Fibroblast of gingiva (primary cell): Measurements from ENCODE around the gene TYW1.
A peak's percentile ranks its signal among the peaks of the same experiment; 100 is the strongest.
"Not testable (repeated sequence)": the region's sequence is repeated elsewhere in the genome, so short reads cannot be mapped to it uniquely, and the experiment has no call there.

Experiments used
- DNase-seq: peaks from one replicate; pipeline ENCODE4 v3.0.0-alpha.2; 2011; ENCODE audit warnings: low read depth

The TYW1 gene

GRCh38 chr7:66994691-66995049 is 2.0 kb upstream of the TYW1 start:
- peak; percentile 94 for DNase-seq

DNA sequence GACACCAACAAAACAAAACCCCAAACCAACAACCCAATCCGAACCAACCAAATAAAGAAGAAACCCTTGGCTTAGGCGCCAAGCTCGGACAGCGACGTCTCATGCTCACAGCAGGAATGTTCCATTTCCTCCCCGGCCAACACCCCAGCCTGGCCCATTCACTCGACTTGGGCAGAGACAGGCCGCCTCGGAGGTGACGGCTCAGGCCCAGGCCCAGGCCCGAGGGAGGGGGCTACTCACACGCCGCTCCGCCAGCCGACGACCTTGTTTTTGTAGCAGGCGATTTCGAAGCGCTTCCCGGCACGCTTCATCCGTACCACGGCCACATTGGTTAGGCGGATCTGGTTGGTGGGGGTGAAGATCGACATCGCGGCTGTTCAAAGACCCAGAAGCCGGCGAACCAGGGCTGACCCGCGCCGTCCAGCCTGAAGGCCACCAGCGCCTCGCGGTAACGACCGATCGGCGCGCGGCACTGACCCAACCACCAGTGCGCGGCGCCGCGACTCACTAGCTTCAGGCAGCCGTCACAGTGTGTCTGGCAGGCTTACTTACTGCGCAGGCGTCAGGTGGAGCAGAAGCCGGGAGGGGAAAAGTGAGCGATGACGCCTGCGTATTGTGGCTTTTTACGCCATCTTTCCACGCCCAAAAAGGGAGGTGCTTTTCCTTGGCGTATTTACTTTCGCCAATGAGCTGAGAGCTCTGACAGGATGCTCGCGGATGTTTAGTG is 1.4 kb upstream of the TYW1 start, which contains the start of gene SBDS:
Gene SBDS (minus strand): TSS at position 537 of the 727 bp plus-strand sequence. CDS start 169 bp downstream, at position 368.
- DNase-seq: peak; percentile 99

DNA sequence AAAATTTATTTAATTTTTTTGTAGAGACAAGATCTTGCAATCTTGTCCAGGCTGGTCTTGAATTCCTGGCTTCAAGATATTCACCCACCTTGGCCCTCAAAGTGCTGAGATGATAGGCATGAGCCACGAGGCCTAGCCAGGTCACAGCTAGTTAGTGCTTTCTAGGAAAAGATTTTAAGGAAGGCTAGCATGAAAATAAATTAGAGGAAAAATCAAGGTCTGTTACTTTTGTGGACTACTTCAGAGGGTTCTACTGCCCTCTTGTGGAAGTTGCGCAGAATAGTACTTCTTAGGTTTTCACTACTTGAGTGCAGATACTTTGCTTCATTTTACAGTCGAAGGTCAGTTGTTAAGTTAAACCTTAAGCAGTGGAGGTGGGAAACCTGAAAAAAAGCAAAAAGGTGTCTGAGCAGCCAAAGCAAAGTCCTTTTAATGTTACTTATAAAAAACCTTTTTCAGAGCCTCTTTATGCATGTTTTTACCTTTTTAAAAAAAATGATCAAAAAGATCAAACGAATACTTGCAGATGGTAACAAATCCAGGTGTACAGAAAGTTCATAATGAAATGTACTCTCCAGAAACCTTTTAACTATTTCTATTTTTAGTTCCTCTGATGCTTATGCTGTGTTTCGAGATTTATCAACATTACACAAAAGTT is 4.1 kb downstream of the TYW1 start:
- peak; percentile 19 for DNase-seq

DNA sequence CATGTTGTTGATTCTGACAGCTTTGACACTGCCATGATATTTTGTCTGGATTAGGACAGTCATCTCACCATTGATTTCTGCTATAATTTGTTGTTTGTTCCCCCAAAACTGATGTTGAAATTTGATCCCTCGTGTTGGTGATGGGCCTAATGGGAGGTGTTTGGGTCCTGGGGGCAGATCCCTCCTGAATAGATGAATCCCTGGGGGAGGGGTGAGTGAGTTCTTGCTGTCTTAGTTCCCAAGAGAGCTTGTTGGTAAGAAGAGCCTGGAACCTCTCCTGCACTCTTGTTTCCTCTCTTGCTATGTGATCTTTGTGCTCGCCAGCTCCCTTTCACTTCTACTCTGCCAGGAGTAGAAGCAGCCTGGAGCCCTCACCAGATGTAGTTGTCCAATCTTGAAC is 7.5 kb downstream of the TYW1 start:
- not testable (repeated sequence) for DNase-seq

- DNase-seq: no peak
Observed at GRCh38 chr7:67006965-67007364, 10.3 kb downstream of the TYW1 start.

- no peak for DNase-seq
Observed at GRCh38 chr7:67008260-67008659, 11.6 kb downstream of the TYW1 start.

GRCh38 chr7:67009677-67010076 is 13.0 kb downstream of the TYW1 start:
- not testable (repeated sequence) for DNase-seq

DNA sequence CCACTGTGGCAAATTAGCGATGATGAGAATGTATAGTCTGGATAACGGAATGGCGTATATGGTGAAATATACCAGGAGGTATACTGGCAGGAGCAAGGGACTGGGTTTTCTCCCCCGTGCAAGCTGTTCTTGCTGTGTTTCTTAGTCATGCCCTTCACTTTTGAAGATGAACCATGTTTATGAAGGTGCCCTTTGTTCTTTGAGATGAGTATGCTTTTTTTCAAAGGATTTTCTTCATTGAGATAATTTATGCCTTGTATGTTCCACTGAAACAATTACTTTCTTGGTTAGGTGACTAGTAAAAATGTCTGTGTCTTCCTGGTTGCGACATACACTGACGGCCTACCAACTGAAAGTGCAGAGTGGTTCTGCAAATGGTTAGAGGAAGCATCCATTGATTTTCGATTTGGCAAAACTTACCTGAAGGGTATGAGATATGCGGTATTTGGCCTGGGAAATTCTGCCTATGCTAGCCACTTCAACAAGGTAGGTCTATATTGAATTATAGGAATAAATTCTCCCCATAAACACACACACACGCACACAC is 17.5 kb downstream of the TYW1 start:
- not testable (repeated sequence) for DNase-seq

DNA sequence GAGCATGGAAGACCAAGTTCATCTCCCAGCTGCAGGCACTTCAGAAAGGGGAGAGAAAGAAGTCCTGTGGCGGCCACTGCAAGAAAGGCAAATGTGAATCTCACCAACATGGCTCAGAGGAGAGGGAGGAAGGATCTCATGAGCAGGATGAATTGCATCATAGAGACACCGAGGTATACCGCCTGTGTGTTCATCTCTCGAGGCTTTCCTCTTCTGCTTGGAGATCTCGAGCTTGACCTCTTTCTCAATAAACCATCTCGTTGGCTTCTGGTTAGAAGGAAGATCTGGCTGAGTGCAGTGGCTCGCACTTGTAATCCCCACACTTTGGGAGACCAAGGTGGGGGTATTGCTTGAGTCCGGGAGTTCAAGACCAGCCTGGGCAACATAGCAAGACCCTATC is 21.3 kb downstream of the TYW1 start:
- not testable (repeated sequence) for DNase-seq

DNA sequence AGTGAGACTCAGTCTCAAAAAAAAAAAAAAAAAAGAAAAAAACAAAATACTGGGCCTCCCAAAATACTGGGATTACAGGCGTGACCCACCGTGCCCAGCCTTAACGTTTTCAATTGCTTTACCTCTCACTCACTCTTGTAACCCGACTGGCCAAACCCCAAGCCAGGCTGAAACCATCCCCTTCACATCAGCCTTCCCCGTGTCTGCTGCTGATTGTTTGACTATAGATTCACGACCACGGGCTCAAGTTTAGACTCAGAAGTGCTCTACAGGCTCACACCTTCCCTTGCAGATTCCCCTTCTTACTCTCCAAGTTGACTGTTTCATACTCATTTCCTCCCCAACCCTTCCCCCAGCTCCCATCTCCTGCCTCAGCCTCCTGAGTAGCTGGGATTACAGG is 22.3 kb downstream of the TYW1 start:
- no peak for DNase-seq

DNA sequence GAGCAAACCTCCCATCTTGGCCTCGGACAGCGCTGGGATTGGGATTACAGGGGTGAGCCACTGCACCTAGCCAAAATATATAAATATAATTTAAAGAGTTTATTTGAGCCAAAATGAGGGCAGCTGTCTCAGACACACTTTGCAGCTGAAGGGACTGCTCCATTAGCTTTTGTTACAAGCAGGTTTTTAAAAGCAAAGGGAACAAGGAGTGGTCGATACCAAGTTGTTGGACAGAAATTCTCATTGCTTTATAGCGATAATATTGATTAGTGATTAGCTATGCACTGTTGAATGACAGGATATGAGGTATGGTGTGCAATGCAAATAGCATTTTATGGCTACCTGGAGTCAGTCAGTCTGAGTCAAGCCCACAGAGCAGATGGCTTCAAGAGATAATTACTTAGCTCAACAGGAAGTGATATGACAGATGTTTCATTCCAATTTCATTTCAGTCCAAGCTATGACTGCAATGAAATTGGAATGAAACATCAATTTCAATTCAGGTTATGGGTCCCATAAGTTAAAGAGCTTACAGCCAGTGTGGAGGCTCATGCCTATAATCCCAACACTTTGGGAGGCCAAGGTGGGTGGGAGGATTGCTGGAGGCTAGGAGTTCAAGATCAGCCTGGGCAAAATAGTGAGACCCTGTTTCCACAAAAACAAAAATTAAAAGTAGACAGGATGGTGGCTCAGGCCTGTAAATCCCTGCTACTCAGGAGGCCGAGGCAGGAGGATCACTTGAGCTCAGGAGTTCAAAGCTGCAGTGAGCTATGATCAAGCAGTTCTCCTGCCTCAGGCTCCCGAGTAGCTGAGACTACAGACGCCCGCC is 23.1 kb downstream of the TYW1 start:
- no peak for DNase-seq

GRCh38 chr7:67021260-67021659 is 24.6 kb downstream of the TYW1 start:
- DNase-seq: no peak

DNA sequence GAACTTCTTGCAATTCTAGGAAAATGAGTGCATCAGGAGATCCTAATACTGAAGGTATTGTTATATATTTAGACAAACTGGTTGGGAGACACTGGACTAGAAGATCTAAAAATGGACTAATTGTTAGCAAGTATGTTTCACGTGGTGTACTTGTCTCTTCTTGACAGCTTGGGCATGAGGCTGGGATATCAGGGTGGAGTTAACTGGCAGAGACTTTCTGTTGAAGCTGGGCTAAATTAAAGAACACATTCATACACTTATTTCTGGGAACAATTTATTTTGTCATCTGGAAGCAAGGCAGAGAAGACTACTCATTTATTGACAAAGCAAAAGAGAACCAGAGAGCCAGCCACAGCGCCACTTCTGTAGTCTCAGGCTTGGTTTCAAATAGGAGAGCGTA is 25.9 kb downstream of the TYW1 start:
- peak; percentile 11 for DNase-seq

DNA sequence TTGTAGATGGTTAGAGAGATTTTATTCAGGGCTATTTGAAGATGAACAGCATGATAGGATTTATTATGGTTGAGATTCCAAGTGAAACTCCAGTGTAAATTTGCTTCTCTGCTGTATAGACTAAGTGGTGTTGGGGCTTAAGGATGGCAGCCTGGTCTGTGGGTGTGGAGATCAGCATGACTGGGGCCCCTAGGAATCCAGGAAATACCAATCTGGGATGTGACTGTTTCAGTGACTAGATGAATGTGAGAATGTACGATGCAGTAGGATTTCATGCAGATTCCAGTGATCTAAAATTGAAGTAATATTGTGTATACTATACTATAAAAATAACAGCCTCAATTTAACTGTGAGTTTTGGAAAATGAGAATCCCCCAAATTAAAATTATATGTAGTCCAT is 28.8 kb downstream of the TYW1 start:
- peak; percentile 26 for DNase-seq

DNA sequence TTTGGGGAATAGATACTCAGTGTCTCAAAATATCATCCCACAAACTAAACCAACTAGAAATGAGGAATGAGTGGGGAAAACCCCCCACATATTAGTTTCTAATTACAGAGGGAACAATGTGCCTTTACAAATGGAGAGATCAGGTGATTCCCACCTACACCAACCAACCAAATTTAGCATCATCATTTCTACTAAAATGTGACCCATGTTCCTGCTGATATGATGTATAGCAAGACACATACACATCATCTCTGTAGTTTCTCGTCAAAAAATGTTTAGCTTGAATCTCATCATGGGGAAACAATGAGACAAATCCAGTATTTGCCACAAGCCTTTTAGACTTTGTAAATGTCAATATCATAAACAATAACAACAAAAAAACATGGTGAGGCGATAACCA is 35.1 kb downstream of the TYW1 start:
- not testable (repeated sequence) for DNase-seq

- no peak for DNase-seq
Observed at GRCh38 chr7:67033251-67033650, 36.6 kb downstream of the TYW1 start.

DNA sequence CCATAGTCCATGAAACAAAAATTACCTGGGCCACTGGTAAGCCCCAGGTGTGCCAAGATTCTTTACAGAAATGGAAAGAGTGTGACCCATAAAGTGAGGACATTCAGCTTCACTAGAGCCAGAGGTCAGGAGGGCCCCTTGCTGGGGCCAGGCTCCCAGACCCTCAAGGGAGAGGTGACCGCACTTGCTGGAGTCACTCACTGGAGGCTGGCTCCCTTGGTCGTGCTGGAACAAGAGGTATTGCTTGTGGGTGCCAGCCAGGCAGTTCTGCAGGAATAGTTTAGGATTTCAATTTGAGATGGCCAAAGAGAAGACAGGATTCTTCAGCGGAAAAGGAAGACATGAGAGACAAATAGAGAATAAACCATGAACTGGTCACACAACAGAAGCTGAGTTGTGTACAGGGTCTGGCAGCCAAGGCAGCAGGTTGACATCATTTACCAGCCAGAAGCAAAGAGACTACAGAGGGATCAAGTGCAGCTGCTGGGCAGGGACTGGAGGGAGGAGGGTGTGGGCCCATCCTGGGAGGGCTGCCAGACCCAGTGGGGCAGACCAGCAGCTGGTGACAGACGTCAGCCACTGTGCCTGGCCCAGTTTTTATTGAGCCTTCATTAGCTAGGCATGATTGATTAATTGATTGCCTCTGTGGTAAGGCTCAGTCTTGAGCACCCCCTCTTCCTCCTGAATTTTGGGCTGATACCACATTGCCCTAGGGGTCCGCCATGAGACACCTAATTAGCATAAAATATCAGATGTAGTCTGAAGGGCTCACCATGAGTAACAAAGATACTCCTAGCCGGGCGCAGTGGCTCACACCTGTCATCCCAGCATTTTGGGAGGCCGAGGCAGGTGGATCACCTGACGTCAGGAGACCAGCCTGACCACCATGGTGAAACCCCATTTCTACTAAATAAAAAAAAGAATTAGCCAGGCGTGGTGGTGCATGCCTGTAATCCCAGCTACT is 40.1 kb downstream of the TYW1 start:
- not testable (repeated sequence) for DNase-seq

DNA sequence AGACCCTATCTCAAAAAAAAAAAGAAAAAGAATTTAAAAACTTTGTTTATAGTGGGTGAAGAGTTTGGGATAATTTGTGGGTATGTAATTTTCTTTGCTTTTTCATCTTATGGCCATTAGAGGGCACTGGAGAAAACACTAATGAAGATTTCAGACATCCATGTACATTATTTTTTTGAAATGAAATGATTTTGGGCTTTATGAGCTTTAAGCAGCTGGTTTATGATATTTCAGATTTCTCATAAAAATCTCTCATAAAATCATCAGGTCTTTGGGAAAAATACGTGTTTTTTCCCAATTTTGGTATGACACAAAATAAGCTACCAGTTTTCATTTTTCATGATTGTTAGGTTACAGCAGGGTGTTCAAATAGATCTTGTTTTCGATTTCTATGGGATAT is 44.2 kb downstream of the TYW1 start:
- DNase-seq: not testable (repeated sequence)

DNA sequence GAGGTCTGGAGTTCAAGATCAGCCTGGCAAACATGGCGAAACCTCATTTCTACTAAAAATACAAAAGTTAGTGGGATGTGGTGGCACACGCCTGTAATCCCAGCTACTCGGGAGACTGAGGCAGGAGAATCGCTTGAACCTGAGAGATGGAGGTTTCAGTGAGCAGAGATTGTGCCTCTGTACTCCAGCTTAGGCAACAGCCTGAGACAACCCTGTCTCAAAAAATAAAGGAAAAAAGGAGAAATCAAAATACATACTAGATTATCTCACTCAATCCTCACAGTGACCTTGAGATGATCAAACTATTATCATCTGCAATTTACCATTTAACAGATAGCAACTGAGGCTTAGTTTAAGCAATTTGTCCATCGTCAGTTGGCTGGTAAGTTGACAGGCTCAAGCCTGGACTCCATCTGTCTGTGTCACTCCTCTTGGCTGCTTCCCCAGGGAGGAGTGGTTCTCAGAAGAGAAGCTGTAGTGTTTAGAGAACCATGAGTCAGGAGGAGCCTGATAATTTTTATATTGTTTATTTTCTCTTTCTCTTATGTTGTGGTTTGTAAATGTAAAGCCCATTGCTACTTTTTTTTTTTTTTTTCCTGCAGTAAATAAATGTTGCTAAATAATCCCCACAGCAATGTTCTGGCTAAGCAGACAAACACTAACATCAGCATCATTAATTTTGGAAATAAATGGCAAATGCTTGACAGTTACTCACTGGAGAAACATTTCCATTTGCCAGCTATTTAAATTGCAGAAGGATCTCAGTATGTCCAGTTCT is 46.3 kb downstream of the TYW1 start:
- peak; percentile 86 for DNase-seq

DNA sequence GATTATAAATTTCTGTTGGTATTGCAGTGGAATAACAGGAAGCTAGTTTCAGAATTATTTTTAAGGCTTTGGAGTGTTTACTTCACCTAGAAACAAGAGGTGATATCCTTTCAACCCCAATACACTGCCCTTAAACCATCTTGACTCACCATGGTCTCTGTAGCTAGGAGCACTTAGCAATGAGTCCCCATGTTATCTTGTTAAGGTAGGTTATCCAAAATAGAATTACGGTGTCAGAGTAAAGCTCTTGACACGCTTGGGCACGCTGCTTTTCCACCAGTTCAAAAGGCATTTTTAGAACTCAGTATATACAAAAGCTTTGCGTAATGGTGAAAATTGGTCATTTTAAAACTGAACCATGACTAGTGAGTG is 46.9 kb downstream of the TYW1 start:
- not testable (repeated sequence) for DNase-seq
